ENCODE data around the gene ARHGEF26.

GRCh38 chr3:154144825-154145465 is 23.8 kb downstream of the ARHGEF26 start:
- TF ChIP-seq POLR2A (IDR thresholded peaks at IDR 0.05) (no peak), CTCF (IDR thresholded peaks at IDR 0.05) (no peak)

Data from sigmoid colon (tissue), 3 donors.